Spleen (tissue), 11 donors: ENCODE measurements around the gene TMEM120B. TPM values are rescaled to one million over a fixed set of nuclear protein-coding genes. Genes with fewer than 3 reads are reported as not detected.
"Not testable (repeated sequence)": the region's sequence is repeated elsewhere in the genome, so short reads cannot be mapped to it uniquely, and the experiment has no call there.

Source experiments
- DNase-seq: peaks from one replicate; pipeline ENCODE4 v3.0.0-alpha.2; 2020
- H3K27ac ChIP-seq, 8 donors: fragments of 200-600 bp; sonication (generic) in 7 of 8; 1 replicate in 4 of 8; 2 replicates in 4 of 8; pipeline versions ENCODE4 v1.5.0 to v1.8.0; 2016 to 2021; ENCODE audit warnings: inconsistent platforms in 4 of 8, mild to moderate bottlenecking in 4 of 8, moderate library complexity in 1 of 8
- H3K27me3 ChIP-seq, 7 donors: fragments of 200-600 bp; sonication (generic) in 6 of 7; replicated peaks in 1 of 7; 1 replicate in 4 of 7; 2 replicates in 3 of 7; pipeline versions ENCODE4 v1.5.0 to v1.8.0; 2016 to 2021; ENCODE audit warnings: inconsistent platforms in 3 of 7, mild to moderate bottlenecking in 1 of 7
- H3K36me3 ChIP-seq, 6 donors: fragments of 200-600 bp; sonication (generic) in 5 of 6; 1 replicate in 4 of 6; 2 replicates in 2 of 6; pipeline versions ENCODE4 v1.5.0 to v1.8.0; 2016 to 2021; ENCODE audit warnings: inconsistent platforms in 2 of 6
- H3K4me1 ChIP-seq, 6 donors: fragments of 200-600 bp; sonication (generic) in 5 of 6; 1 replicate in 3 of 6; 2 replicates in 3 of 6; pipeline versions ENCODE4 v1.5.0 to v1.8.0; 2016 to 2021; ENCODE audit warnings: inconsistent platforms in 3 of 6
- H3K4me3 ChIP-seq, 8 donors: fragments of 200-600 bp; sonication (generic) in 7 of 8; 1 replicate in 4 of 8; 2 replicates in 4 of 8; pipeline versions ENCODE4 v1.5.0 to v1.8.0; 2016 to 2021; ENCODE audit warnings: inconsistent platforms in 4 of 8, mild to moderate bottlenecking in 4 of 8, moderate library complexity in 2 of 8
- H3K9me3 ChIP-seq, 8 donors: fragments of 200-600 bp; sonication (generic) in 7 of 8; 1 replicate in 4 of 8; 2 replicates in 4 of 8; pipeline versions ENCODE4 v1.5.0 to v1.8.0; 2016 to 2021; ENCODE audit warnings: inconsistent platforms in 4 of 8
- CTCF ChIP-seq, 11 experiments: fragments of 200-600 bp in 7 of 11; fragments of 450-650 bp in 4 of 11; sonication (generic) in 4 of 11; IDR thresholded peaks in 8 of 11; conservative IDR thresholded peaks in 3 of 11; 1 replicate in 7 of 11; 2 replicates in 4 of 11; pipeline versions ENCODE4 v1.4.0 to v1.8.0; 2016 to 2021; ENCODE audit warnings: antibody characterized with exemption in 11 of 11, inconsistent platforms in 4 of 11, mild to moderate bottlenecking in 1 of 11
- POLR2A ChIP-seq, 3 donors: fragments of 450-650 bp; IDR thresholded peaks; one replicate each; pipeline ENCODE4 v1.5.1; 2017; ENCODE audit warnings: antibody characterized with exemption in 3 of 3, mild to moderate bottlenecking in 1 of 3
- POLR2AphosphoS5 ChIP-seq, 3 donors: sonication (generic); formaldehyde crosslinking; IDR thresholded peaks; one replicate each; pipeline ENCODE4 v1.5.1; 2017; ENCODE audit warnings: antibody characterized with exemption in 3 of 3
- WGBS, 5 donors: extraction: QIAGEN DNeasy Blood & Tissue Kit in 3 of 5; methylation state at CpG; one replicate each; pipeline versions ENCODE4 v1.1.5 to v1.1.7; 2013 to 2018; 5-methylcytosine and 5-hydroxymethylcytosine counted together
- intact Hi-C: fragments of 100-400 bp; cut with DNase I; formaldehyde crosslinking; loops from one replicate; pipeline ENCODE4 v1.15.0; 2023; ENCODE audit warnings: low total_unique reads
- polyA plus RNA-seq, 3 donors: library from polyadenylated mRNA; stranded (reverse); fragments of 200-250 nt; gene quantifications; one replicate each; pipeline ENCODE4 v1.2.1, GENCODE V29; 2013
- total RNA-seq, 7 donors: library from RNA; depleted of rRNA in 3 of 7; stranded (reverse); fragments of >200 nt in 3 of 7; fragmentation: NEBNext Ultra II Directional in 4 of 7; extraction: Animal tissue kit (Norgen Biotek cat#: 25700) in 4 of 7; gene quantifications; one replicate each; pipeline versions ENCODE4 v1.1.0 to v1.2.1, GENCODE V29; 2016 to 2021
- donor health status: healthy with polysubstance abuse.
- donor health status: DM: no; HTN: no; CAD: no; lungs with moderate emphysema.
- donor health status: DM: no; HTN: no; CAD: no.
- donor health status: Bipolar disorder and iron deficiency.
- donor health status: healthy.
- donor health status: DM: no; HTN: no; CAD: no.
- donor health status: DM: yes; HTN: yes; CAD: no.

Gene TMEM120B
- total and polyA plus RNA-seq, 10 donors = 2.9 to 8.9 (median 5.8) TPM

GRCh38 chr12:121688966-121689365, 23.6 kb upstream of the TMEM120B start:
- Histone ChIP-seq H3K27me3 (no peaks in the 10 kb centered on the region), H3K4me3 (no peak overlapping the region), H3K9me3 (no peaks in the 10 kb centered on the region), H3K4me1 (peaks cover 6 to 22% (median 16%) of the 10 kb centered on the region in 6 donors), H3K27ac (no peak overlapping the region), H3K36me3 (no peaks in the 10 kb centered on the region)
- TF ChIP-seq POLR2A (IDR thresholded peaks at IDR 0.05) (no peak), CTCF (IDR thresholded peaks at IDR 0.05 in 8 of 11, conservative IDR thresholded peaks at IDR 0.05 in 3 of 11) (no peak), POLR2AphosphoS5 (IDR thresholded peaks at IDR 0.05) (no peak)
- 88 to 97% (median 94%) methylated on average over 3 of the region's 3 CpGs for WGBS, 5 donors
- intact Hi-C loops = no loop called here
- no peak for DNase-seq

- DNase-seq = no peak
- no peak overlapping the region for H3K4me3 ChIP-seq
- no peaks in the 10 kb centered on the region for H3K9me3 ChIP-seq
- no peaks in the 10 kb centered on the region for H3K36me3 ChIP-seq
- H3K27ac ChIP-seq = no peak overlapping the region
- intact Hi-C loops = no loop called here
- WGBS, 5 donors = 90 to 100% (median 98%) methylated on average over 2 of the region's 2 CpGs
- TF ChIP-seq CTCF (IDR thresholded peaks at IDR 0.05 in 8 of 11, conservative IDR thresholded peaks at IDR 0.05 in 3 of 11) = no peak
- no peak for TF ChIP-seq POLR2A (IDR thresholded peaks at IDR 0.05)
- H3K4me1 ChIP-seq = peaks cover 6 to 22% (median 16%) of the 10 kb centered on the region in 6 donors
- H3K27me3 ChIP-seq = no peaks in the 10 kb centered on the region
These were observed 23.1 kb upstream of the TMEM120B start for GRCh38 chr12:121689430-121689829.

GRCh38 chr12:121692744-121693143, 19.8 kb upstream of the TMEM120B start:
- 74 to 82% (median 76%) methylated on average over 3 of the region's 3 CpGs for WGBS, 5 donors

GRCh38 chr12:121693155-121693687, 19.3 kb upstream of the TMEM120B start:
- 80 to 93% (median 81%) methylated on average over 7 of the region's 7 CpGs for WGBS, 5 donors
- Histone ChIP-seq H3K4me1 (peaks cover 0 to 8% (median 4%) of the 10 kb centered on the region in 6 donors), H3K27ac (no peak overlapping the region), H3K36me3 (no peaks in the 10 kb centered on the region), H3K27me3 (no peaks in the 10 kb centered on the region), H3K9me3 (no peaks in the 10 kb centered on the region), H3K4me3 (no peak overlapping the region)
- TF ChIP-seq CTCF (IDR thresholded peaks at IDR 0.05 in 8 of 11, conservative IDR thresholded peaks at IDR 0.05 in 3 of 11) (no peak), POLR2A (IDR thresholded peaks at IDR 0.05) (no peak), POLR2AphosphoS5 (IDR thresholded peaks at IDR 0.05) (no peak)
- DNase-seq = no peak
- intact Hi-C loops = no loop called here

More at GRCh38 chr12:121692744-121693143, 19.8 kb upstream of the TMEM120B start:
- peaks cover 0 to 11% (median 4%) of the 10 kb centered on the region in 6 donors for H3K4me1 ChIP-seq
- intact Hi-C loops, DNase-seq, H3K27me3 ChIP-seq, H3K36me3 ChIP-seq, H3K9me3 ChIP-seq, H3K4me3 ChIP-seq, H3K27ac ChIP-seq: not testable (repeated sequence)
